HepG2 (cell line): Measurements from ENCODE around the gene GAPT. TPM values are rescaled to one million over a fixed set of nuclear protein-coding genes. Genes with fewer than 3 reads are reported as not detected.

Experiments used
- DNMT3B ChIP-seq: conservative IDR thresholded peaks from 2 replicates; pipeline ENCODE4 v1.6.1; 2016; ENCODE audit warnings: missing biosample characterization, control low read depth
- EHMT2 ChIP-seq: fragments of 200-600 bp; sonication (generic); IDR thresholded peaks from 2 replicates; pipeline ENCODE4 v1.7.0; 2017; ENCODE audit warnings: antibody characterized with exemption, low read depth, low read length, borderline replicate concordance
- FIP1L1 ChIP-seq: fragments of 200-400 bp; formaldehyde crosslinking; IDR thresholded peaks from 2 replicates; pipeline ENCODE4 v1.6.1; 2018; ENCODE audit warnings: low read depth, mild to moderate bottlenecking, low read length, moderate library complexity, borderline replicate concordance; ENCODE audit not compliant: insufficient read depth
- FLYWCH1 ChIP-seq: sonication (generic); formaldehyde crosslinking; IDR thresholded peaks from 2 replicates; pipeline ENCODE4 v1.8.1; 2023; ENCODE audit warnings: mild to moderate bottlenecking, missing genetic modification reagents
- HNRNPUL1 ChIP-seq: fragments of 200-400 bp; formaldehyde crosslinking; IDR thresholded peaks from 2 replicates; pipeline ENCODE4 v1.6.1; 2017; ENCODE audit warnings: low read depth, mild to moderate bottlenecking, low read length, moderate library complexity
- MNT ChIP-seq: fragments of 450-650 bp; IDR thresholded peaks from 2 replicates; pipeline ENCODE4 v1.6.1; 2016
- NFE2 ChIP-seq: sonication (generic); formaldehyde crosslinking; IDR thresholded peaks from 2 replicates; pipeline ENCODE4 v1.4.0; 2020; ENCODE audit warnings: missing genetic modification reagents
- PHB2 ChIP-seq: fragments of 450-650 bp; IDR thresholded peaks from 2 replicates; pipeline ENCODE4 v1.6.1; 2018; ENCODE audit not compliant: partially characterized antibody
- RAD51 ChIP-seq: fragments of 450-650 bp; IDR thresholded peaks from 2 replicates; pipeline ENCODE4 v1.6.1; 2016; ENCODE audit warnings: borderline replicate concordance
- RBM39 ChIP-seq: fragments of 200-400 bp; formaldehyde crosslinking; IDR thresholded peaks from one replicate; pipeline ENCODE4 v1.6.1; 2018; ENCODE audit warnings: antibody characterized with exemption, mild to moderate bottlenecking, low read depth, low read length; ENCODE audit not compliant: poor library complexity, severe bottlenecking
- REL ChIP-seq: sonication (generic); formaldehyde crosslinking; conservative IDR thresholded peaks from 2 replicates; pipeline ENCODE4 v1.8.0; 2022; ENCODE audit warnings: mild to moderate bottlenecking, missing genetic modification reagents, moderate library complexity
- THYN1 ChIP-seq: sonication (generic); formaldehyde crosslinking; IDR thresholded peaks from 2 replicates; pipeline ENCODE4 v1.8.1; 2023; ENCODE audit warnings: low read depth, mild to moderate bottlenecking, moderate library complexity, missing genetic modification reagents, borderline replicate concordance
- UBTF ChIP-seq: sonication (generic); formaldehyde crosslinking; IDR thresholded peaks from 2 replicates; pipeline ENCODE4 v1.4.0; 2020; ENCODE audit warnings: mild to moderate bottlenecking, missing genetic modification reagents
- ZFP91 ChIP-seq: sonication (generic); formaldehyde crosslinking; IDR thresholded peaks from 2 replicates; pipeline ENCODE4 v1.9.0; 2022; ENCODE audit warnings: missing genetic modification reagents, mild to moderate bottlenecking, borderline replicate concordance
- ZFX ChIP-seq: sonication (generic); formaldehyde crosslinking; IDR thresholded peaks from 2 replicates; pipeline ENCODE4 v1.4.0; 2020; ENCODE audit warnings: mild to moderate bottlenecking, low read depth, missing genetic modification reagents, moderate library complexity
- ZNF674 ChIP-seq: sonication (generic); formaldehyde crosslinking; IDR thresholded peaks from 2 replicates; pipeline ENCODE4 v1.5.0; 2020; ENCODE audit warnings: low read depth, mild to moderate bottlenecking, missing genetic modification reagents
- ZNF7 ChIP-seq: IDR thresholded peaks from 2 replicates; pipeline ENCODE4 v1.6.1; 2016; ENCODE audit warnings: missing biosample characterization, missing genetic modification reagents
- polyA plus RNA-seq, 8 experiments: library from polyadenylated mRNA; depleted of rRNA in 3 of 8; stranded (reverse) in 7 of 8; unstranded in 1 of 8; fragments of >200 nt; fragmentation: Illumina TruSeq in 4 of 8; extraction: Trizol in 4 of 8; gene quantifications; 2 replicates each; pipeline versions ENCODE4 v1.2.1 to v1.2.3, GENCODE V29; 2011 to 2016; ENCODE audit warnings: low read depth in 4 of 8, missing spikeins in 1 of 8, mixed read lengths in 1 of 8; ENCODE audit not compliant: insufficient read depth in 1 of 8
- total RNA-seq, 5 experiments: library from RNA; depleted of rRNA; stranded (reverse); fragments of >200 nt; fragmentation: Illumina TruSeq; extraction: Trizol; gene quantifications; 2 replicates each; pipeline ENCODE4 v1.2.3, GENCODE V29; 2016; ENCODE audit warnings: low read depth in 1 of 5
- TF ChIP-seq, protein P1 (sequence below): sonication (generic); formaldehyde crosslinking; conservative IDR thresholded peaks from 2 replicates; pipeline ENCODE4 v1.4.0; 2020; ENCODE audit warnings: missing genetic modification reagents

Gene GAPT
- total and polyA plus RNA-seq, 2 of the 13 experiments (the other 11 are each of a cell fraction or from before 2014, with no cell fraction given) = not detected

DNA sequence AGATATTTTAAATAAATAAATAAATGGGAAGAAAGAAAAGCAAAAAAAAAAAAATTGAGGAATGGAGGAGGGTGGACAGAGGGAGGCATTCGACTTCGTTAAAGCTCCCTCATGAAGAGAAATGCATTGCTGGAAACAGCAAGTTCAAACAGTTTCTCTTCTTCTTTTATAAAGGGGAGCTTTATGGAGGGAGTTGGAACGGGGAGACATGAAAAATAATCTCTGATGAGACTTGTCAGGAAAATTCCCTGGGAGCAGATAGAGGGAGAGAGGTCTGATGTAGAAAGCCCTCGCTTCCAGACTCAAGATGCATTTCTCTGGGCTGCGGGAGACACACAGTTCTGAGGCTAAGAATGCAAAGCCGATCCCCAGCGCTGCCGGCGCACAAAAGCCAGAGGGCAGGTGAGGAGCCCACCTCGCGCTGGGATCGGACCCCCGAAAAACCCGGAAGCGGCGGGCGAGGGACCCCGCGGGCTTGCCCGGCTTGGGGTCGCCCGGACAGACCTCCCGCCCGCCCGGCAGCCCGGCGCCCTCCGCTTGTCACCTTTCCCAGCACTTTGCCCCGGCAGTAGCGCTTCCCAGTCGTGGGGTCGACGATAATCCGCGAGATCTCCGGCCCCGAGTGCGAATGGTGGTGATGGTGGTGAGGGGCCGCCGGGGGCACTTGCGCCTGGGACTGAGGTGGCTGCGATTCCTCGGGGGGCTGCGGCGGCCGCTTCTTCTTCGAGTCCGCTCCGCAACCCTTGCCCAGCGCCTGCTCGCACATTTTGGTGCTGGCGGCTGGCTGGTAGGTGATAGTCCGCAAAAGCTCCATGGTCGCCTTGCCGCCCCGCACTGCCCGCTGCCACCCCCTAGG lies 31.9 kb upstream of the GAPT start (continued):
- TF ChIP-seq ZFP91 (CRISPR knock-in tag) = no peak
- no peak for TF ChIP-seq FIP1L1
- TF ChIP-seq THYN1 (CRISPR knock-in tag) = no peak
- TF ChIP-seq FLYWCH1 (CRISPR knock-in tag) = no peak
- TF ChIP-seq ZNF7 = no peak
- no peak for TF ChIP-seq EHMT2
- no peak for TF ChIP-seq UBTF (CRISPR knock-in tag)
- TF ChIP-seq PHB2 = no peak
- TF ChIP-seq NFE2 (CRISPR knock-in tag) = no peak
- TF ChIP-seq MNT = no peak
- no peak for TF ChIP-seq DNMT3B (CRISPR knock-in tag)
- TF ChIP-seq ZNF674 (CRISPR knock-in tag) = no peak
- TF ChIP-seq RBM39 = no peak
- no peak for TF ChIP-seq ZFX (CRISPR knock-in tag)
- no peak for TF ChIP-seq HNRNPUL1
- TF ChIP-seq REL (CRISPR knock-in tag) = no peak
- TF ChIP-seq, protein P1, sequence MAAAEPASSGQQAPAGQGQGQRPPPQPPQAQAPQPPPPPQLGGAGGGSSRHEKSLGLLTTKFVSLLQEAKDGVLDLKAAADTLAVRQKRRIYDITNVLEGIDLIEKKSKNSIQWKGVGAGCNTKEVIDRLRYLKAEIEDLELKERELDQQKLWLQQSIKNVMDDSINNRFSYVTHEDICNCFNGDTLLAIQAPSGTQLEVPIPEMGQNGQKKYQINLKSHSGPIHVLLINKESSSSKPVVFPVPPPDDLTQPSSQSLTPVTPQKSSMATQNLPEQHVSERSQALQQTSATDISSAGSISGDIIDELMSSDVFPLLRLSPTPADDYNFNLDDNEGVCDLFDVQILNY (CRISPR knock-in tag) = no peak
- no peak for TF ChIP-seq RAD51
